HepG2 (cell line): ENCODE data around the gene VILL. TPM values are rescaled to one million over a fixed set of nuclear protein-coding genes. Genes with fewer than 3 reads are reported as not detected.

Experiments
- ARID4A ChIP-seq: sonication (generic); formaldehyde crosslinking; IDR thresholded peaks from 2 replicates; pipeline ENCODE4 v1.5.0; 2020; ENCODE audit warnings: mild to moderate bottlenecking, missing genetic modification reagents, borderline replicate concordance
- CBX5 ChIP-seq: sonication (generic); formaldehyde crosslinking; IDR thresholded peaks from 2 replicates; pipeline ENCODE4 v1.4.0; 2020; ENCODE audit warnings: missing genetic modification reagents, borderline replicate concordance
- CENPX ChIP-seq: sonication (generic); formaldehyde crosslinking; IDR thresholded peaks from 2 replicates; pipeline ENCODE4 v1.9.0; 2021; ENCODE audit warnings: mild to moderate bottlenecking, missing genetic modification reagents, moderate library complexity
- GATAD1 ChIP-seq: IDR thresholded peaks from 2 replicates; pipeline ENCODE4 v1.6.1; 2016; ENCODE audit warnings: missing genetic modification reagents, missing compliant biosample characterization
- IKZF5 ChIP-seq: IDR thresholded peaks from 2 replicates; pipeline ENCODE4 v1.6.1; 2018; ENCODE audit warnings: missing genetic modification reagents, mild to moderate bottlenecking, missing compliant biosample characterization
- MBNL3 ChIP-seq: fragments of 250-450 bp; sonication (Bioruptor Pico); conservative IDR thresholded peaks from 2 replicates; pipeline ENCODE4 v1.8.0; 2022; ENCODE audit warnings: mild to moderate bottlenecking, inconsistent platforms
- NONO ChIP-seq, 2 experiments: fragments of 450-650 bp in 1 of 2; sonication (generic) in 1 of 2; formaldehyde crosslinking in 1 of 2; IDR thresholded peaks in 1 of 2; conservative IDR thresholded peaks in 1 of 2; 2 replicates each; pipeline versions ENCODE4 v1.6.1 to v1.8.0; 2017 to 2022; ENCODE audit warnings: mild to moderate bottlenecking in 1 of 2, missing genetic modification reagents in 1 of 2, moderate library complexity in 1 of 2
- POGZ ChIP-seq: sonication (generic); formaldehyde crosslinking; IDR thresholded peaks from 2 replicates; pipeline ENCODE4 v1.4.0; 2020; ENCODE audit warnings: mild to moderate bottlenecking, missing genetic modification reagents
- PRDM10 ChIP-seq: sonication (generic); formaldehyde crosslinking; IDR thresholded peaks from 2 replicates; pipeline ENCODE4 v1.4.0; 2020; ENCODE audit warnings: low read depth, missing genetic modification reagents
- TRIM24 ChIP-seq: sonication (generic); formaldehyde crosslinking; IDR thresholded peaks from 2 replicates; pipeline ENCODE4 v1.8.0; 2022; ENCODE audit warnings: mild to moderate bottlenecking, missing genetic modification reagents
- YY1 ChIP-seq: IDR thresholded peaks from 2 replicates; pipeline ENCODE4 v1.6.1; 2011; ENCODE audit warnings: low read length, low read depth, moderate library complexity, mild to moderate bottlenecking; ENCODE audit not compliant: insufficient read depth, insufficient replicate concordance
- ZNF253 ChIP-seq: sonication (generic); formaldehyde crosslinking; IDR thresholded peaks from 2 replicates; pipeline ENCODE4 v1.8.0; 2022; ENCODE audit warnings: mild to moderate bottlenecking, missing genetic modification reagents, borderline replicate concordance
- ZNF432 ChIP-seq: sonication (generic); formaldehyde crosslinking; IDR thresholded peaks from 2 replicates; pipeline ENCODE4 v1.5.0; 2020; ENCODE audit warnings: missing genetic modification reagents, mild to moderate bottlenecking, borderline replicate concordance
- ZNF670 ChIP-seq: sonication (generic); formaldehyde crosslinking; IDR thresholded peaks from 2 replicates; pipeline ENCODE4 v1.8.0; 2022; ENCODE audit warnings: mild to moderate bottlenecking, missing genetic modification reagents, borderline replicate concordance
- ZNF691 ChIP-seq: sonication (generic); formaldehyde crosslinking; IDR thresholded peaks from 2 replicates; pipeline ENCODE4 v1.4.0; 2020; ENCODE audit warnings: missing genetic modification reagents, low read depth, mild to moderate bottlenecking, borderline replicate concordance
- polyA plus RNA-seq, 8 experiments: library from polyadenylated mRNA; depleted of rRNA in 3 of 8; stranded (reverse) in 7 of 8; unstranded in 1 of 8; fragments of >200 nt; fragmentation: Illumina TruSeq in 4 of 8; extraction: Trizol in 4 of 8; gene quantifications; 2 replicates each; pipeline versions ENCODE4 v1.2.1 to v1.2.3, GENCODE V29; 2011 to 2016; ENCODE audit warnings: low read depth in 4 of 8, missing spikeins in 1 of 8, mixed read lengths in 1 of 8; ENCODE audit not compliant: insufficient read depth in 1 of 8
- total RNA-seq, 5 experiments: library from RNA; depleted of rRNA; stranded (reverse); fragments of >200 nt; fragmentation: Illumina TruSeq; extraction: Trizol; gene quantifications; 2 replicates each; pipeline ENCODE4 v1.2.3, GENCODE V29; 2016; ENCODE audit warnings: low read depth in 1 of 5

Gene VILL
- total and polyA plus RNA-seq, 2 of the 13 experiments (the other 11 are each of a cell fraction or from before 2014, with no cell fraction given) = 3.2 to 5.3 TPM

GRCh38 chr3:37964716-37965115, 25.9 kb upstream of the VILL start (continued):
- TF ChIP-seq TRIM24 (CRISPR knock-in tag) (no peak), PRDM10 (CRISPR knock-in tag) (no peak), ZNF432 (no peak), ARID4A (peak; percentile 15; the same call in 1 of the 2 replicates), IKZF5 (CRISPR knock-in tag) (0 out of 2 replicates have a peak, but pooled peaks have one; percentile 32), POGZ (peak; percentile 24; the same call in 1 of the 2 replicates), ZNF253 (no peak), ZNF691 (no peak), CENPX (CRISPR knock-in tag) (no peak), CBX5 (no peak), YY1 (no peak), MBNL3 (no peak), ZNF670 (CRISPR knock-in tag) (no peak), NONO (IDR thresholded peaks at IDR 0.05) (no peak), NONO (CRISPR knock-in tag; conservative IDR thresholded peaks at IDR 0.05) (no peak), GATAD1 (CRISPR knock-in tag) (no peak)
